Inferior parietal cortex (tissue), 1 donor: ENCODE data around the gene PIK3R6.
"Not testable (repeated sequence)": the region's sequence is repeated elsewhere in the genome, so short reads cannot be mapped to it uniquely, and the experiment has no call there.

Source experiments
- DNase-seq: peaks from one replicate; pipeline ENCODE4 v3.0.0-alpha.2; 2016; ENCODE audit errors: extremely low spot score

Gene PIK3R6

GRCh38 chr17:8894673-8895578, 27.5 kb upstream of the PIK3R6 start:
- DNase-seq: peak; percentile 68

- DNase-seq: no peak
Observed at GRCh38 chr17:8894202-8894671, 26.8 kb upstream of the PIK3R6 start.

GRCh38 chr17:8893621-8894201, 26.2 kb upstream of the PIK3R6 start:
- DNase-seq: no peak

GRCh38 chr17:8893059-8893458, 25.6 kb upstream of the PIK3R6 start:
- DNase-seq: no peak

GRCh38 chr17:8892338-8892690, 24.8 kb upstream of the PIK3R6 start:
- no peak for DNase-seq

- no peak for DNase-seq
Observed at GRCh38 chr17:8890671-8891070, 23.2 kb upstream of the PIK3R6 start.

GRCh38 chr17:8889458-8890210, 22.2 kb upstream of the PIK3R6 start:
- no peak for DNase-seq

- no peak for DNase-seq
Observed at GRCh38 chr17:8888704-8889302, 21.3 kb upstream of the PIK3R6 start.

- no peak for DNase-seq
Observed at GRCh38 chr17:8887834-8888703, 20.6 kb upstream of the PIK3R6 start.

- no peak for DNase-seq
Observed at GRCh38 chr17:8887301-8887700, 19.8 kb upstream of the PIK3R6 start.

GRCh38 chr17:8885967-8886684, 18.7 kb upstream of the PIK3R6 start:
- DNase-seq: no peak

GRCh38 chr17:8885163-8885966, 17.9 kb upstream of the PIK3R6 start:
- not testable (repeated sequence) for DNase-seq

- DNase-seq: no peak
Observed at GRCh38 chr17:8884336-8884990, 17.0 kb upstream of the PIK3R6 start.

GRCh38 chr17:8883353-8883752, 15.9 kb upstream of the PIK3R6 start:
- no peak for DNase-seq

GRCh38 chr17:8881606-8882005, 14.1 kb upstream of the PIK3R6 start:
- no peak for DNase-seq

- no peak for DNase-seq
Observed at GRCh38 chr17:8880466-8880865, 13.0 kb upstream of the PIK3R6 start.

- DNase-seq: no peak
Observed at GRCh38 chr17:8879410-8879809, 11.9 kb upstream of the PIK3R6 start.

GRCh38 chr17:8877984-8878383, 10.5 kb upstream of the PIK3R6 start:
- DNase-seq: no peak

GRCh38 chr17:8875957-8876356, 8.5 kb upstream of the PIK3R6 start:
- DNase-seq: no peak
